B cell (primary cell): ENCODE data around the gene RDM1. TPM values are rescaled to one million over a fixed set of nuclear protein-coding genes. Genes with fewer than 3 reads are reported as not detected.

Source experiments
- ATAC-seq: fragments of 200-7000 bp; cut with Tn5 transposase; one replicate; pipeline ENCODE4 v1.10.0; 2021; ENCODE audit warnings: low read depth, mild to moderate bottlenecking, moderate number of reproducible peaks, moderate library complexity
- CTCF ChIA-PET: fragments of 350-600 bp; sonication (Branson Sonifier 250); formaldehyde crosslinking; loops from one replicate; lab custom pipeline; 2021; ENCODE audit warnings: antibody characterized with exemption, inconsistent platforms; lab: Charles Lee
- POLR2A ChIA-PET: fragments of 350-600 bp; sonication (Branson Sonifier 250); formaldehyde crosslinking; loops from one replicate; lab custom pipeline; 2021; ENCODE audit warnings: antibody characterized with exemption; lab: Charles Lee
- DNase-seq: peaks from one replicate; pipeline ENCODE4 v3.0.0; 2013
- H2AFZ ChIP-seq: 2 replicates; pipeline ENCODE4 v1.6.1; 2012; ENCODE audit warnings: mild to moderate bottlenecking, low read depth, low read length; ENCODE audit not compliant: insufficient read depth, poor library complexity, severe bottlenecking
- H3K27ac ChIP-seq, 2 donors: 1 replicate in 1 of 2; 2 replicates in 1 of 2; pipeline ENCODE4 v1.5.1; 2012 to 2013; ENCODE audit warnings: low read length in 2 of 2, mild to moderate bottlenecking in 2 of 2, moderate library complexity in 1 of 2
- H3K27me3 ChIP-seq, 4 experiments: fragments of 200-600 bp in 1 of 4; sonication (generic) in 1 of 4; replicated peaks in 1 of 4; 1 replicate in 2 of 4; 2 replicates in 2 of 4; pipeline versions ENCODE4 v1.6.1 to v1.7.0; 2013 to 2016; ENCODE audit warnings: low read length in 3 of 4, mild to moderate bottlenecking in 2 of 4, mixed read lengths in 1 of 4, moderate library complexity in 1 of 4; ENCODE audit not compliant: insufficient read depth in 4 of 4, control insufficient read depth in 3 of 4; ENCODE audit errors: control extremely low read depth in 1 of 4
- H3K36me3 ChIP-seq, 2 experiments: replicated peaks in 1 of 2; 1 replicate in 1 of 2; 2 replicates in 1 of 2; pipeline versions ENCODE4 v1.6.1 to v1.7.1; 2013; ENCODE audit warnings: low read length in 1 of 2; ENCODE audit not compliant: insufficient read depth in 2 of 2, control insufficient read depth in 1 of 2; ENCODE audit errors: control extremely low read depth in 1 of 2, extremely low read depth in 1 of 2
- H3K4me1 ChIP-seq, 2 donors: fragments of 200-600 bp in 1 of 2; sonication (generic) in 1 of 2; 1 replicate in 1 of 2; 2 replicates in 1 of 2; pipeline versions ENCODE4 v1.5.1 to v1.6.1; 2013 to 2017; ENCODE audit warnings: low read length in 2 of 2; ENCODE audit not compliant: control insufficient read depth in 2 of 2, insufficient read depth in 2 of 2
- H3K4me2 ChIP-seq: replicated peaks from 2 replicates; pipeline ENCODE3; 2012; ENCODE audit warnings: mild to moderate bottlenecking, low read depth, low read length; ENCODE audit not compliant: poor library complexity, severe bottlenecking
- H3K4me3 ChIP-seq, 5 experiments: fragments of 200-600 bp in 1 of 5; sonication (generic) in 1 of 5; 1 replicate in 3 of 5; 2 replicates in 2 of 5; pipeline versions ENCODE4 v1.5.1 to v1.7.0; 2011 to 2016; ENCODE audit warnings: low read length in 4 of 5, mild to moderate bottlenecking in 4 of 5, low read depth in 2 of 5, control low read depth in 1 of 5, moderate library complexity in 1 of 5; ENCODE audit not compliant: insufficient read depth in 1 of 5; ENCODE audit errors: control extremely low read depth in 1 of 5, extremely low read depth in 1 of 5
- H3K79me2 ChIP-seq: fragments of 200-600 bp; sonication (generic); one replicate; pipeline ENCODE4 v1.6.0; 2016; ENCODE audit warnings: low read length; ENCODE audit not compliant: control insufficient read depth, insufficient read depth
- H3K9ac ChIP-seq: fragments of 200-600 bp; sonication (generic); 2 replicates; pipeline ENCODE4 v1.6.1; 2017; ENCODE audit warnings: mild to moderate bottlenecking, low read length, moderate library complexity
- H3K9me3 ChIP-seq, 3 donors: one replicate each; pipeline versions ENCODE4 v1.6.1 to v1.7.1; 2013; ENCODE audit warnings: low read length in 2 of 3; ENCODE audit not compliant: control insufficient read depth in 2 of 3, insufficient read depth in 1 of 3; ENCODE audit errors: control extremely low read depth in 1 of 3
- H4K20me1 ChIP-seq: 2 replicates; pipeline ENCODE4 v1.6.0; 2012; ENCODE audit warnings: mild to moderate bottlenecking, low read length; ENCODE audit not compliant: insufficient read depth, control insufficient read depth, poor library complexity, severe bottlenecking
- H3K27ac Mint-ChIP-seq: one replicate; pipeline ENCODE4 v1.8.0; 2021; ENCODE audit warnings: mixed read lengths
- H3K27me3 Mint-ChIP-seq: one replicate; pipeline ENCODE4 v1.8.0; 2021; ENCODE audit warnings: mixed read lengths
- H3K4me1 Mint-ChIP-seq: one replicate; pipeline ENCODE4 v1.8.0; 2021; ENCODE audit warnings: mixed read lengths
- H3K4me3 Mint-ChIP-seq: one replicate; pipeline ENCODE4 v1.8.0; 2021; ENCODE audit warnings: mixed read lengths
- H3K9me3 Mint-ChIP-seq: one replicate; pipeline ENCODE4 v1.8.0; 2022; ENCODE audit warnings: mixed read lengths; ENCODE audit not compliant: insufficient read depth
- CTCF ChIP-seq: fragments of 200-600 bp; IDR thresholded peaks from one replicate; pipeline ENCODE4 v1.8.0; 2022; ENCODE audit warnings: antibody characterized with exemption, mild to moderate bottlenecking
- EZH2 ChIP-seq: IDR thresholded peaks from 2 replicates; pipeline ENCODE4 v1.6.1; 2012; ENCODE audit warnings: borderline replicate concordance, low read depth, mild to moderate bottlenecking, moderate library complexity, low read length; ENCODE audit not compliant: insufficient read depth, poor library complexity, severe bottlenecking
- WGBS: methylation state at CpG from one replicate; pipeline ENCODE4 v1.1.5; 2013; ENCODE audit warnings: missing lambda C conversion rate; ENCODE audit not compliant: insufficient coverage; 5-methylcytosine and 5-hydroxymethylcytosine counted together
- intact Hi-C: fragments of 100-400 bp; cut with micrococcal nuclease; formaldehyde crosslinking; loops from one replicate; pipeline ENCODE4 v1.10.0; 2022
- polyA plus RNA-seq: library from polyadenylated mRNA; depleted of rRNA; stranded (reverse); fragments of >200 nt; gene quantifications from 2 replicates; pipeline ENCODE4 v1.2.3, GENCODE V29; 2012
- total RNA-seq, 2 donors: library from RNA; stranded (reverse); fragments of 120-200 nt in 1 of 2; gene quantifications; 1 replicate in 1 of 2; 2 replicates in 1 of 2; pipeline versions ENCODE4 v1.2.3 to v1.2.4, GENCODE V29; 2013 to 2022

Gene RDM1
- total and polyA plus RNA-seq, 2 donors (not counting 1 experiment from before 2014, with no cell fraction given) = not detected

- H3K4me3 ChIP-seq = no peak overlapping the region
- no peak overlapping the region for H3K27ac Mint-ChIP-seq
- H3K27me3 ChIP-seq = no peaks in the 10 kb centered on the region
- ChIA-PET CTCF (no interaction called here), POLR2A (no interaction called here)
- H3K27ac ChIP-seq = no peak overlapping the region
- H3K4me1 Mint-ChIP-seq = no peaks in the 10 kb centered on the region
- no peak overlapping the region for H3K4me2 ChIP-seq
- TF ChIP-seq CTCF (no peak), EZH2 (no peak)
- no peaks in the 10 kb centered on the region for H3K27me3 Mint-ChIP-seq
- no peak overlapping the region for H2AFZ ChIP-seq
- H3K79me2 ChIP-seq = no peaks in the 10 kb centered on the region
- ATAC-seq (no peak), DNase-seq (no peak)
- no peaks in the 10 kb centered on the region for H3K36me3 ChIP-seq
- H4K20me1 ChIP-seq = no peaks in the 10 kb centered on the region
- no peaks in the 10 kb centered on the region for H3K4me1 ChIP-seq
- H3K9me3 Mint-ChIP-seq = no peaks in the 10 kb centered on the region
- H3K9ac ChIP-seq = no peak overlapping the region
- no peak overlapping the region for H3K4me3 Mint-ChIP-seq
- intact Hi-C loops = no loop called here
- no peaks in the 10 kb centered on the region for H3K9me3 ChIP-seq
- WGBS = 99% methylated on average over 26 of the region's 29 CpGs
Measured at GRCh38 chr17:35917519-35918213, 12.9 kb downstream of the RDM1 start.

GRCh38 chr17:35915153-35915964 lies 15.2 kb downstream of the RDM1 start:
- H4K20me1 ChIP-seq = no peaks in the 10 kb centered on the region
- TF ChIP-seq EZH2 = no peak
- TF ChIP-seq CTCF = no peak
- H3K27me3 ChIP-seq = no peaks in the 10 kb centered on the region
- H3K4me2 ChIP-seq = no peak overlapping the region
- H3K9ac ChIP-seq = no peak overlapping the region
- H3K9me3 ChIP-seq = no peaks in the 10 kb centered on the region
- no peak overlapping the region for H3K27ac ChIP-seq
- Mint-ChIP-seq H3K4me1 (no peaks in the 10 kb centered on the region), H3K9me3 (no peaks in the 10 kb centered on the region), H3K27ac (no peak overlapping the region), H3K4me3 (no peak overlapping the region), H3K27me3 (no peaks in the 10 kb centered on the region)
- ChIA-PET POLR2A (no interaction called here), CTCF (no interaction called here)
- ATAC-seq (no peak), DNase-seq (no peak)
- H3K36me3 ChIP-seq = no peaks in the 10 kb centered on the region
- no peak overlapping the region for H2AFZ ChIP-seq
- WGBS = 67% methylated on average over 1 of the region's 3 CpGs
- H3K4me1 ChIP-seq = no peaks in the 10 kb centered on the region
- H3K79me2 ChIP-seq = no peaks in the 10 kb centered on the region
- no peak overlapping the region for H3K4me3 ChIP-seq
- intact Hi-C loops = no loop called here
